ENCODE measurements around the gene PDRG1.

The PDRG1 gene

GRCh38 chr20:31916708-31917107, 35.1 kb downstream of the PDRG1 start:
- H3K79me2 ChIP-seq (ENCODE audit: low read length): no peaks in the 10 kb centered on the region
- H3K27ac ChIP-seq (ENCODE audit: low read length): no peak overlapping the region
- TF ChIP-seq, protein P1, sequence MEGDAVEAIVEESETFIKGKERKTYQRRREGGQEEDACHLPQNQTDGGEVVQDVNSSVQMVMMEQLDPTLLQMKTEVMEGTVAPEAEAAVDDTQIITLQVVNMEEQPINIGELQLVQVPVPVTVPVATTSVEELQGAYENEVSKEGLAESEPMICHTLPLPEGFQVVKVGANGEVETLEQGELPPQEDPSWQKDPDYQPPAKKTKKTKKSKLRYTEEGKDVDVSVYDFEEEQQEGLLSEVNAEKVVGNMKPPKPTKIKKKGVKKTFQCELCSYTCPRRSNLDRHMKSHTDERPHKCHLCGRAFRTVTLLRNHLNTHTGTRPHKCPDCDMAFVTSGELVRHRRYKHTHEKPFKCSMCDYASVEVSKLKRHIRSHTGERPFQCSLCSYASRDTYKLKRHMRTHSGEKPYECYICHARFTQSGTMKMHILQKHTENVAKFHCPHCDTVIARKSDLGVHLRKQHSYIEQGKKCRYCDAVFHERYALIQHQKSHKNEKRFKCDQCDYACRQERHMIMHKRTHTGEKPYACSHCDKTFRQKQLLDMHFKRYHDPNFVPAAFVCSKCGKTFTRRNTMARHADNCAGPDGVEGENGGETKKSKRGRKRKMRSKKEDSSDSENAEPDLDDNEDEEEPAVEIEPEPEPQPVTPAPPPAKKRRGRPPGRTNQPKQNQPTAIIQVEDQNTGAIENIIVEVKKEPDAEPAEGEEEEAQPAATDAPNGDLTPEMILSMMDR (IDR thresholded peaks at IDR 0.05; ENCODE audit: low read depth, low read length): no peak
- TF ChIP-seq EZH2phosphoT487 (IDR thresholded peaks at IDR 0.05; ENCODE audit: low read depth): no peak

GRCh38 chr20:31915491-31916280, 36.2 kb downstream of the PDRG1 start:
- Histone ChIP-seq H3K36me3 (replicated peaks; ENCODE audit: low read depth, low read length) (no peaks in the 10 kb centered on the region), H3K9me3 (ENCODE audit: insufficient read depth, low read length) (no peaks in the 10 kb centered on the region), H3K4me2 (ENCODE audit: low read length) (no peak overlapping the region), H3K9ac (ENCODE audit: low read length) (no peak overlapping the region), H2AFZ (ENCODE audit: low read depth, low read length) (no peak overlapping the region), H3K79me2 (ENCODE audit: low read length) (no peaks in the 10 kb centered on the region), H3K27me3 (ENCODE audit: low read depth, low read length) (no peaks in the 10 kb centered on the region), H3K27ac (ENCODE audit: low read length) (no peak overlapping the region), H3K4me3 (ENCODE audit: low read length) (no peak overlapping the region), H4K20me1 (ENCODE audit: insufficient read depth, low read length) (no peaks in the 10 kb centered on the region), H3K4me1 (ENCODE audit: low read length) (peaks cover 25% of the 10 kb centered on the region)
- no peak for TF ChIP-seq EZH2phosphoT487 (IDR thresholded peaks at IDR 0.05; ENCODE audit: low read depth)
- TF ChIP-seq, protein P1 (IDR thresholded peaks at IDR 0.05; ENCODE audit: low read depth, low read length): no peak

More at GRCh38 chr20:31916708-31917107, 35.1 kb downstream of the PDRG1 start:
- Histone ChIP-seq H3K36me3 (replicated peaks; ENCODE audit: low read depth, low read length) (no peaks in the 10 kb centered on the region), H3K9me3 (ENCODE audit: insufficient read depth, low read length) (no peaks in the 10 kb centered on the region), H3K4me3 (ENCODE audit: low read length) (no peak overlapping the region), H3K27me3 (ENCODE audit: low read depth, low read length) (no peaks in the 10 kb centered on the region), H3K4me1 (ENCODE audit: low read length) (peaks cover 25% of the 10 kb centered on the region), H3K4me2 (ENCODE audit: low read length) (no peak overlapping the region), H2AFZ (ENCODE audit: low read depth, low read length) (no peak overlapping the region), H3K9ac (ENCODE audit: low read length) (no peak overlapping the region), H4K20me1 (ENCODE audit: insufficient read depth, low read length) (no peaks in the 10 kb centered on the region)

DNA sequence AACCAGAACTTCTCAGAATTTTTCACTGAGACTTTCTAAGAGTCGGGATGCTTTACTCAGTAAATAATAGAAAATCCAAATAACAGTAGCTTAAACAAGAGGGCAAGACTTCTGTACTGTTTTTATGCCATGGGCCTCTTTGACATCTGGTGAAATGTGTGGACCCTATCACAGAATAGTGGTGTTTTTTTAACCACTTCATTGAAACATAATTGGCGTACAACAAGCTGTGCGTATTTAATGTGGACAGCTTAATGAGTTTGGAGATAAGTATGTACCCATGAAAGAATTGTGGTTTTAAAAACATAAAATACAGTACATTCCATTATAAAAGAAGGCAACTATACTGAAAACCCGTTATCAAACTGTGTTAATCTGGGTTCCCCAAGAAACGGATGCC, 37.7 kb downstream of the PDRG1 start:
- no peak overlapping the region for H3K4me3 ChIP-seq (ENCODE audit: low read length)
- no peaks in the 10 kb centered on the region for H3K36me3 ChIP-seq (replicated peaks; ENCODE audit: low read depth, low read length)
- TF ChIP-seq, protein P1 (IDR thresholded peaks at IDR 0.05; ENCODE audit: low read depth, low read length): no peak
- TF ChIP-seq EZH2phosphoT487 (IDR thresholded peaks at IDR 0.05; ENCODE audit: low read depth): no peak
- no peaks in the 10 kb centered on the region for H4K20me1 ChIP-seq (ENCODE audit: insufficient read depth, low read length)
- H3K27ac ChIP-seq (ENCODE audit: low read length): no peak overlapping the region
- no peak overlapping the region for H2AFZ ChIP-seq (ENCODE audit: low read depth, low read length)
- H3K27me3 ChIP-seq (ENCODE audit: low read depth, low read length): no peaks in the 10 kb centered on the region
- H3K4me2 ChIP-seq (ENCODE audit: low read length): no peak overlapping the region
- H3K79me2 ChIP-seq (ENCODE audit: low read length): no peaks in the 10 kb centered on the region
- no peaks in the 10 kb centered on the region for H3K9me3 ChIP-seq (ENCODE audit: insufficient read depth, low read length)
- H3K4me1 ChIP-seq (ENCODE audit: low read length): peaks cover 25% of the 10 kb centered on the region
- no peak overlapping the region for H3K9ac ChIP-seq (ENCODE audit: low read length)

- H2AFZ ChIP-seq (ENCODE audit: low read depth, low read length): no peak overlapping the region
- H3K4me3 ChIP-seq (ENCODE audit: low read length): no peak overlapping the region
- H3K36me3 ChIP-seq (replicated peaks; ENCODE audit: low read depth, low read length): no peaks in the 10 kb centered on the region
- no peak overlapping the region for H3K9ac ChIP-seq (ENCODE audit: low read length)
- no peaks in the 10 kb centered on the region for H4K20me1 ChIP-seq (ENCODE audit: insufficient read depth, low read length)
- H3K27ac ChIP-seq (ENCODE audit: low read length): no peak overlapping the region
- H3K9me3 ChIP-seq (ENCODE audit: insufficient read depth, low read length): no peaks in the 10 kb centered on the region
- H3K27me3 ChIP-seq (ENCODE audit: low read depth, low read length): no peaks in the 10 kb centered on the region
- H3K4me1 ChIP-seq (ENCODE audit: low read length): peaks cover 20% of the 10 kb centered on the region
- no peak for TF ChIP-seq EZH2phosphoT487 (IDR thresholded peaks at IDR 0.05; ENCODE audit: low read depth)
- TF ChIP-seq, protein P1 (IDR thresholded peaks at IDR 0.05; ENCODE audit: low read depth, low read length): no peak
- no peaks in the 10 kb centered on the region for H3K79me2 ChIP-seq (ENCODE audit: low read length)
- H3K4me2 ChIP-seq (ENCODE audit: low read length): no peak overlapping the region
These were observed 38.3 kb downstream of the PDRG1 start for GRCh38 chr20:31913431-31914157.

Data from OCI-LY3 (cell line).